ENCODE results near the gene ESR2. TPM values are rescaled to one million over a fixed set of nuclear protein-coding genes. Genes with fewer than 3 reads are reported as not detected.

ESR2 gene
- total RNA-seq, 1 experiment from 2014 or later, result 0.15 TPM

GRCh38 chr14:64159588-64159987, 134.6 kb downstream of the ESR2 start:
- H3K27me3 ChIP-seq (ENCODE audit: insufficient read depth, low read length), result no peaks in the 10 kb centered on the region
- Mint-ChIP-seq H3K4me3 (no peak overlapping the region), H3K27me3 (ENCODE audit: low read depth) (no peaks in the 10 kb centered on the region), H3K9me3 (no peaks in the 10 kb centered on the region; a peak in 1 of 5 replicates), H3K4me1 (0 out of 4 replicates have a peak, but pooled peaks cover 0 to 2% of the 10 kb centered on the region in 2 experiments), H3K36me3 (ENCODE audit: insufficient read depth in 1 of 3, low read depth in 3 of 3) (peaks cover 0 to 21% (median 17%) of the 10 kb centered on the region in 3 experiments; a peak in 6 of 7 replicates), H3K27ac (no peak overlapping the region)
- H3K4ac ChIP-seq (ENCODE audit: low read depth, low read length), result no peak overlapping the region
- no peak overlapping the region for H2BK15ac ChIP-seq (ENCODE audit: low read depth, low read length)
- H4K91ac ChIP-seq (ENCODE audit: insufficient read length, low read depth, low read length), result no peak overlapping the region
- H2AFZ ChIP-seq (ENCODE audit: low read length), result no peak overlapping the region
- H2BK120ac ChIP-seq (ENCODE audit: low read depth, low read length, poor library complexity, severe bottlenecking), result no peak overlapping the region
- H2BK20ac ChIP-seq (ENCODE audit: low read depth, low read length, poor library complexity, severe bottlenecking), result no peak overlapping the region
- H3K14ac ChIP-seq (ENCODE audit: insufficient read depth, low read length), result no peak overlapping the region
- H3K23me2 ChIP-seq (ENCODE audit: insufficient read length, low read depth, low read length, poor library complexity, severe bottlenecking), result no peaks in the 10 kb centered on the region
- H3K27ac ChIP-seq (ENCODE audit: insufficient read length, low read depth, low read length), result no peak overlapping the region
- H2BK12ac ChIP-seq (ENCODE audit: insufficient read length, low read depth, low read length), result no peak overlapping the region
- H3K4me1 ChIP-seq (ENCODE audit: insufficient read depth, low read length), result no peaks in the 10 kb centered on the region
- no peak overlapping the region for H3K4me2 ChIP-seq (ENCODE audit: insufficient read depth, insufficient read length, low read length)
- no peak overlapping the region for H2BK5ac ChIP-seq (ENCODE audit: insufficient read length, low read length)
- H4K5ac ChIP-seq (ENCODE audit: insufficient read length, low read depth, low read length), result no peak overlapping the region
- H3K79me1 ChIP-seq (ENCODE audit: insufficient read depth, low read depth, low read length, poor library complexity, severe bottlenecking), result no peaks in the 10 kb centered on the region
- H4K20me1 ChIP-seq (ENCODE audit: control insufficient read depth, insufficient read depth, insufficient read length), result no peaks in the 10 kb centered on the region
- no peak for DNase-seq
- H3K79me2 ChIP-seq (ENCODE audit: insufficient read depth, low read length), result no peaks in the 10 kb centered on the region
- H3K9me3 ChIP-seq (ENCODE audit: control insufficient read depth, low read depth, low read length), result no peaks in the 10 kb centered on the region
- H3K56ac ChIP-seq (ENCODE audit: insufficient read length, low read depth, low read length), result no peak overlapping the region
- WGBS (ENCODE audit: extremely low coverage, insufficient read length, low lambda C conversion rate), result no CpG with 5 or more reads among the region's 3 CpGs
- no peak overlapping the region for H3K23ac ChIP-seq (ENCODE audit: insufficient read length, low read depth, low read length)
- no peak overlapping the region for H3K18ac ChIP-seq (ENCODE audit: insufficient read length, low read depth, low read length)
- no peak overlapping the region for H4K8ac ChIP-seq (replicated peaks; ENCODE audit: insufficient read length, low read depth, low read length)
- H3K9ac ChIP-seq (ENCODE audit: extremely low read depth, insufficient read length, low read length), result no peak overlapping the region
- TF ChIP-seq CTCF (conservative IDR thresholded peaks at IDR 0.05), result peak; percentile 39; the same call in 2 of the 3 replicates
- no peak overlapping the region for H2AK5ac ChIP-seq (ENCODE audit: insufficient read length, low read length)
- H3T11ph ChIP-seq (ENCODE audit: low read length), result no peak overlapping the region
